ENCODE data around the gene PDZD7.

Gene PDZD7

GRCh38 chr10:100962351-100963080 is 68.4 kb downstream of the PDZD7 start:
- DNase-seq, result no peak

GRCh38 chr10:100960251-100960650 is 70.7 kb downstream of the PDZD7 start:
- no peak for DNase-seq

Measured in NCI-H446 (cell line).